GM19397 (cell line): ENCODE data around the gene RRP12.
"Not testable (repeated sequence)": the region's sequence is repeated elsewhere in the genome, so short reads cannot be mapped to it uniquely, and the experiment has no call there.

Source experiments
- ATAC-seq: cut with Tn5 transposase; IDR thresholded peaks from one replicate; pipeline ENCODE4 v1.9.1; 2021; ENCODE audit warnings: mild to moderate bottlenecking, moderate library complexity; ENCODE audit not compliant: unreplicated experiment

Gene RRP12

GRCh38 chr10:97372233-97372875 lies 28.8 kb downstream of the RRP12 start:
- ATAC-seq, result no peak

GRCh38 chr10:97371696-97372095 lies 29.4 kb downstream of the RRP12 start:
- no peak for ATAC-seq

- ATAC-seq, result no peak
Observed at GRCh38 chr10:97367126-97367649, 34.0 kb downstream of the RRP12 start.

GRCh38 chr10:97366572-97366971 lies 34.6 kb downstream of the RRP12 start:
- no peak for ATAC-seq

- no peak for ATAC-seq
Observed at GRCh38 chr10:97365761-97366351, 35.3 kb downstream of the RRP12 start.

GRCh38 chr10:97363071-97363470 lies 38.1 kb downstream of the RRP12 start:
- ATAC-seq, result no peak

- no peak for ATAC-seq
Observed at GRCh38 chr10:97362310-97363033, 38.7 kb downstream of the RRP12 start.

- no peak for ATAC-seq
Observed at GRCh38 chr10:97361537-97361901, 39.6 kb downstream of the RRP12 start.

GRCh38 chr10:97360705-97361536 lies 40.2 kb downstream of the RRP12 start:
- ATAC-seq, result no peak

GRCh38 chr10:97358781-97359180 lies 42.4 kb downstream of the RRP12 start:
- ATAC-seq, result no peak

- ATAC-seq, result no peak
Observed at GRCh38 chr10:97358349-97358748, 42.8 kb downstream of the RRP12 start.

- ATAC-seq, result no peak
Observed at GRCh38 chr10:97356918-97357317, 44.2 kb downstream of the RRP12 start.

- ATAC-seq, result no peak
Observed at GRCh38 chr10:97356318-97356914, 44.7 kb downstream of the RRP12 start.

- no peak for ATAC-seq
Observed at GRCh38 chr10:97355571-97355975, 45.6 kb downstream of the RRP12 start.

- ATAC-seq, result no peak
Observed at GRCh38 chr10:97353945-97354344, 47.2 kb downstream of the RRP12 start.

GRCh38 chr10:97349752-97350513 lies 51.2 kb downstream of the RRP12 start:
- no peak for ATAC-seq

GRCh38 chr10:97347317-97347716 lies 53.8 kb downstream of the RRP12 start:
- ATAC-seq, result no peak

- not testable (repeated sequence) for ATAC-seq
Observed at GRCh38 chr10:97343664-97344063, 57.5 kb downstream of the RRP12 start.

- no peak for ATAC-seq
Observed at GRCh38 chr10:97341416-97341815, 59.7 kb downstream of the RRP12 start.

- ATAC-seq, result no peak
Observed at GRCh38 chr10:97338041-97338440, 63.1 kb downstream of the RRP12 start.
